IMR-90 (cell line): ENCODE results near the gene CTBP1.

ENCODE experiments used
- CEBPB ChIP-seq: IDR thresholded peaks from 2 replicates; pipeline ENCODE4 v1.6.1; 2012; ENCODE audit warnings: low read depth, low read length, improper control_type of control experiment
- MXI1 ChIP-seq: IDR thresholded peaks from 2 replicates; pipeline ENCODE4 v1.6.1; 2012; ENCODE audit warnings: low read depth, mild to moderate bottlenecking, low read length, moderate library complexity, borderline replicate concordance
- POLR2A ChIP-seq: IDR thresholded peaks from 2 replicates; pipeline ENCODE4 v1.6.1; 2012; ENCODE audit warnings: mild to moderate bottlenecking, low read depth, low read length
- TF ChIP-seq, protein P1 (sequence below): fragments of 150-350 bp; IDR thresholded peaks from 2 replicates; pipeline ENCODE4 v1.6.1; 2016; ENCODE audit warnings: low read depth, mild to moderate bottlenecking, low read length, moderate library complexity, borderline replicate concordance

DNA sequence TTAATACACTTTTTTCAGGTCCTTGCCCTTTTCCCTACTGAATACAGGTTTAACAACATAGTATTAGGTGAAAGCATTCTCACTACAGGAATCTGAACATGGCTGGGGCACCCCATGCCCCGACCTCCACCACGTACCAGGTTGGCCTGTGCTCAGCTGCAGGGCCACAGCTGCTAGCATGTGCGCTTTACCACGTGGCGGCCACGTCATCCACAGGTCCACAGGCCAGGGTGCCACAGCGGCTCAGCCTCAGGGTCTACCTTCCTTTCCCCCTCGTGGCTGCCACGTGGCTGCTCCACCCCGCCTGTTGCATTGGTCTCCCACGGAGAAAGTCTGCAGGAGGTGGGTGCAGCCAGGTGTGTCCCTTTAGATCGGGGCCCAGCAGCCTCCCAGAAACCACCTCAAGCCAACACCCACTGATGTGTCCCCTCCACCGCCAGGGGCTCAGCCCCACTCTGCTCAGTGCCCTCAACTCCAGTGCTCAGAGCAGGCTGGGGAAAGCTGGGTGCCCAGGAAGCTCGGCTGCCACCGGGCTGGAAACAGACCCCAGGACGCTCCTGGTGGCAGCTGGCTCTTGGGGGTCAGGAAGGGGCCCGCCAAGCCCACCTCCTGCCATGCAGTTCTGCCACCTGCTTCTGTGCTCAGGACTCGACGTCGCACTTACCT, 17.8 kb downstream of the CTBP1 start:
- TF ChIP-seq CEBPB (no peak), POLR2A (no peak), MXI1 (no peak)
- TF ChIP-seq, protein P1, sequence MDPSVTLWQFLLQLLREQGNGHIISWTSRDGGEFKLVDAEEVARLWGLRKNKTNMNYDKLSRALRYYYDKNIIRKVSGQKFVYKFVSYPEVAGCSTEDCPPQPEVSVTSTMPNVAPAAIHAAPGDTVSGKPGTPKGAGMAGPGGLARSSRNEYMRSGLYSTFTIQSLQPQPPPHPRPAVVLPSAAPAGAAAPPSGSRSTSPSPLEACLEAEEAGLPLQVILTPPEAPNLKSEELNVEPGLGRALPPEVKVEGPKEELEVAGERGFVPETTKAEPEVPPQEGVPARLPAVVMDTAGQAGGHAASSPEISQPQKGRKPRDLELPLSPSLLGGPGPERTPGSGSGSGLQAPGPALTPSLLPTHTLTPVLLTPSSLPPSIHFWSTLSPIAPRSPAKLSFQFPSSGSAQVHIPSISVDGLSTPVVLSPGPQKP = no peak
